Activated naive CD4-positive, alpha-beta T cell treated with anti-CD3 and anti-CD28 coated beads, Interleukin-2, amount 50 U/mL, for 24 hours (primary cell): ENCODE results near the gene ANKRD18B.
A peak's percentile ranks its signal among the peaks of the same experiment; 100 is the strongest.
"Not testable (repeated sequence)": the region's sequence is repeated elsewhere in the genome, so short reads cannot be mapped to it uniquely, and the experiment has no call there.

Experiments
- H3K27ac Mint-ChIP-seq: one replicate; pipeline ENCODE4 v1.8.0; 2021; ENCODE audit warnings: mild to moderate bottlenecking, mixed read lengths
- H3K27me3 Mint-ChIP-seq: one replicate; pipeline ENCODE4 v1.8.0; 2021; ENCODE audit warnings: mixed read lengths
- H3K36me3 Mint-ChIP-seq: one replicate; pipeline ENCODE4 v1.8.0; 2021; ENCODE audit warnings: mixed read lengths
- H3K4me1 Mint-ChIP-seq: one replicate; pipeline ENCODE4 v1.8.0; 2021; ENCODE audit warnings: mixed read lengths
- H3K4me3 Mint-ChIP-seq: one replicate; pipeline ENCODE4 v1.8.0; 2021; ENCODE audit warnings: mild to moderate bottlenecking, mixed read lengths
- H3K9me3 Mint-ChIP-seq: one replicate; pipeline ENCODE4 v1.8.0; 2021; ENCODE audit warnings: mixed read lengths

Gene ANKRD18B

GRCh38 chr9:33517373-33517772 is 6.7 kb upstream of the ANKRD18B start:
- H3K36me3 Mint-ChIP-seq: no peaks in the 10 kb centered on the region

GRCh38 chr9:33517934-33518577 is 6.0 kb upstream of the ANKRD18B start:
- H3K36me3 Mint-ChIP-seq, H3K9me3 Mint-ChIP-seq, H3K4me1 Mint-ChIP-seq, H3K27ac Mint-ChIP-seq, H3K4me3 Mint-ChIP-seq: not testable (repeated sequence)
- peaks cover 13% of the 10 kb centered on the region for H3K27me3 Mint-ChIP-seq

More at GRCh38 chr9:33517373-33517772, 6.7 kb upstream of the ANKRD18B start:
- Mint-ChIP-seq H3K9me3 (no peaks in the 10 kb centered on the region), H3K27me3 (peaks cover 6% of the 10 kb centered on the region), H3K27ac (peak overlapping the region; percentile 23), H3K4me3 (no peak overlapping the region), H3K4me1 (no peaks in the 10 kb centered on the region)

- peaks cover 30% of the 10 kb centered on the region for H3K27me3 Mint-ChIP-seq
- H3K9me3 Mint-ChIP-seq, H3K27ac Mint-ChIP-seq, H3K4me3 Mint-ChIP-seq, H3K36me3 Mint-ChIP-seq, H3K4me1 Mint-ChIP-seq: not testable (repeated sequence)
Measured at GRCh38 chr9:33521861-33522260, 2.2 kb upstream of the ANKRD18B start.

- Mint-ChIP-seq H3K4me1 (peaks cover 3% of the 10 kb centered on the region), H3K36me3 (no peaks in the 10 kb centered on the region), H3K4me3 (peak overlapping the region; percentile 83), H3K27me3 (peaks cover 34% of the 10 kb centered on the region), H3K27ac (no peak overlapping the region), H3K9me3 (no peaks in the 10 kb centered on the region)
Measured at GRCh38 chr9:33524306-33524947, 376 bp downstream of the ANKRD18B start.

GRCh38 chr9:33528069-33528468 is 4.0 kb downstream of the ANKRD18B start:
- H3K27me3 Mint-ChIP-seq: peaks cover 23% of the 10 kb centered on the region
- not testable (repeated sequence) for H3K4me1 Mint-ChIP-seq, H3K36me3 Mint-ChIP-seq, H3K27ac Mint-ChIP-seq, H3K9me3 Mint-ChIP-seq, H3K4me3 Mint-ChIP-seq

- H3K9me3 Mint-ChIP-seq, H3K27ac Mint-ChIP-seq, H3K4me3 Mint-ChIP-seq, H3K27me3 Mint-ChIP-seq, H3K36me3 Mint-ChIP-seq, H3K4me1 Mint-ChIP-seq: not testable (repeated sequence)
Measured at GRCh38 chr9:33533958-33534357, 9.9 kb downstream of the ANKRD18B start.

GRCh38 chr9:33535541-33535940 is 11.5 kb downstream of the ANKRD18B start:
- Mint-ChIP-seq H3K4me3 (no peak overlapping the region), H3K4me1 (no peaks in the 10 kb centered on the region), H3K9me3 (no peaks in the 10 kb centered on the region), H3K36me3 (no peaks in the 10 kb centered on the region), H3K27ac (no peak overlapping the region), H3K27me3 (peaks cover 2% of the 10 kb centered on the region)

- H3K27me3 Mint-ChIP-seq: peaks cover 15% of the 10 kb centered on the region
- H3K4me3 Mint-ChIP-seq, H3K9me3 Mint-ChIP-seq, H3K4me1 Mint-ChIP-seq, H3K27ac Mint-ChIP-seq, H3K36me3 Mint-ChIP-seq: not testable (repeated sequence)
Measured at GRCh38 chr9:33543463-33543862, 19.4 kb downstream of the ANKRD18B start.

GRCh38 chr9:33545715-33546114 is 21.7 kb downstream of the ANKRD18B start:
- not testable (repeated sequence) for H3K36me3 Mint-ChIP-seq, H3K4me1 Mint-ChIP-seq, H3K27ac Mint-ChIP-seq, H3K9me3 Mint-ChIP-seq, H3K4me3 Mint-ChIP-seq
- peaks cover 21% of the 10 kb centered on the region for H3K27me3 Mint-ChIP-seq

- H3K27me3 Mint-ChIP-seq: peaks cover 24% of the 10 kb centered on the region
- H3K36me3 Mint-ChIP-seq, H3K4me3 Mint-ChIP-seq, H3K4me1 Mint-ChIP-seq, H3K27ac Mint-ChIP-seq, H3K9me3 Mint-ChIP-seq: not testable (repeated sequence)
Measured at GRCh38 chr9:33548816-33549215, 24.8 kb downstream of the ANKRD18B start.

GRCh38 chr9:33549418-33549817 is 25.4 kb downstream of the ANKRD18B start:
- H3K27ac Mint-ChIP-seq, H3K4me1 Mint-ChIP-seq, H3K36me3 Mint-ChIP-seq, H3K4me3 Mint-ChIP-seq, H3K9me3 Mint-ChIP-seq: not testable (repeated sequence)
- peaks cover 27% of the 10 kb centered on the region for H3K27me3 Mint-ChIP-seq

GRCh38 chr9:33551183-33551582 is 27.1 kb downstream of the ANKRD18B start:
- peaks cover 25% of the 10 kb centered on the region for H3K27me3 Mint-ChIP-seq
- not testable (repeated sequence) for H3K27ac Mint-ChIP-seq, H3K4me3 Mint-ChIP-seq

GRCh38 chr9:33552315-33552725 is 28.3 kb downstream of the ANKRD18B start:
- not testable (repeated sequence) for H3K27ac Mint-ChIP-seq, H3K9me3 Mint-ChIP-seq, H3K36me3 Mint-ChIP-seq, H3K4me3 Mint-ChIP-seq, H3K4me1 Mint-ChIP-seq
- peaks cover 21% of the 10 kb centered on the region for H3K27me3 Mint-ChIP-seq

More at GRCh38 chr9:33551183-33551582, 27.1 kb downstream of the ANKRD18B start:
- H3K9me3 Mint-ChIP-seq, H3K36me3 Mint-ChIP-seq, H3K4me1 Mint-ChIP-seq: not testable (repeated sequence)

GRCh38 chr9:33560217-33560616 is 36.2 kb downstream of the ANKRD18B start:
- not testable (repeated sequence) for H3K27me3 Mint-ChIP-seq, H3K4me1 Mint-ChIP-seq, H3K27ac Mint-ChIP-seq, H3K9me3 Mint-ChIP-seq, H3K4me3 Mint-ChIP-seq, H3K36me3 Mint-ChIP-seq

- H3K36me3 Mint-ChIP-seq, H3K27ac Mint-ChIP-seq, H3K4me3 Mint-ChIP-seq, H3K27me3 Mint-ChIP-seq, H3K9me3 Mint-ChIP-seq, H3K4me1 Mint-ChIP-seq: not testable (repeated sequence)
Measured at GRCh38 chr9:33562196-33562595, 38.1 kb downstream of the ANKRD18B start.

- not testable (repeated sequence) for H3K27ac Mint-ChIP-seq, H3K4me3 Mint-ChIP-seq, H3K9me3 Mint-ChIP-seq, H3K4me1 Mint-ChIP-seq, H3K36me3 Mint-ChIP-seq
- H3K27me3 Mint-ChIP-seq: peaks cover 15% of the 10 kb centered on the region
Measured at GRCh38 chr9:33567776-33568175, 43.7 kb downstream of the ANKRD18B start.

GRCh38 chr9:33577786-33578185 is 53.7 kb downstream of the ANKRD18B start:
- not testable (repeated sequence) for H3K9me3 Mint-ChIP-seq, H3K36me3 Mint-ChIP-seq, H3K4me1 Mint-ChIP-seq, H3K27me3 Mint-ChIP-seq, H3K4me3 Mint-ChIP-seq, H3K27ac Mint-ChIP-seq
